Measurements from ENCODE around the gene ZBTB22.
"Not testable (repeated sequence)": the region's sequence is repeated elsewhere in the genome, so short reads cannot be mapped to it uniquely, and the experiment has no call there.

ZBTB22 gene

DNA sequence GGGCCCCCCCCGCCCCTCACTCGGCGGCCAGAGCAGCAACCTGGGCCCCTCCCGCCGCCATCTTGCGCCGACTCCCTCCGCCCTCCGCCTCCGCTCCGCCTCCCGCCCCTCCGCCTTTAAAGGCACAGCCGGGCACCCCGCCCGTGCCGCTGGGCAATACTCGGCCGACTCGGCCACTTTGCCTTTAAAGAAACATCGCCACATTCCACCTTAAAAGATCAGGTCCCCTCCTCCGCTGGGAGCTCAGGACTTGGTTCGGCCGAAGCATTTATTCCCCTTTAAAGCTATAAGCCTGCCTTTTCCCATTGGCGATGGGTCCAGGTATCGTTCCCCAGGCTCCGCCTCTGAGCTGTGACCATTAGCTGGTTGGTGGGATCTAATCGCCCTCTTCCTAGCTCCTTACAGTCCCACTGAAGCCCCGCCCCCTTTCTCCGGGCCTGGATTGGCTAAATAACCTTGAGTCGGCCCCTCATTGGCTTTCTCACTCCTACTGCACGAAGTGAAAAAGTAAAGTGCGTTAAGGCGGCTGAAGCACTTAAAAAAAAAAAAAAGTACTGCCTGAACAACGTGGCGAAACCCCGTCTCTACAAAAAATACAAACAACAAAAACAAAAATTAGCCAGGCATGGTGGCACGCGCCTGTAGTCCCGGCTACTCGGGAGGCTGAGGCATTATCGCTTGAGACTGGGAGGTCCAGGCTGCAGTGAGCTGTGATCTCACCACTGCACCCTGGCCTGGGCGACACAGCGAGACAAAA, at the start of gene ZBTB22:
Gene ZBTB22, minus strand, starts transcription at position 76 of the 757 bp plus-strand sequence. CDS start 828 bp downstream, outside the sequence.
- H3K27me3 ChIP-seq (ENCODE audit: control insufficient read depth in 5 of 5, insufficient read depth in 4 of 5, low read length in 5 of 5): no peaks in the 10 kb centered on the region
- peak within 1 kb of the TSS in 4 of 5 donors; percentile 34 to 69 (median 56) for H3K9ac ChIP-seq (ENCODE audit: low read length in 5 of 5)
- H3K4me1 ChIP-seq (ENCODE audit: control insufficient read depth in 5 of 5, insufficient read depth in 5 of 5, low read length in 5 of 5): peaks cover 17 to 78% (median 72%) of the 10 kb centered on the region in 5 donors
- H3K36me3 ChIP-seq (ENCODE audit: control insufficient read depth in 5 of 5, insufficient read depth in 5 of 5, low read length in 5 of 5): peaks cover 0 to 34% (median 30%) of the 10 kb centered on the region in 5 donors
- peak within 1 kb of the TSS; percentile 72 to 95 (median 85) for H3K4me3 ChIP-seq (ENCODE audit: low read depth in 1 of 5, low read length in 5 of 5)
- H3K9me3 ChIP-seq (ENCODE audit: control insufficient read depth in 5 of 5, low read length in 5 of 5): no peaks in the 10 kb centered on the region
- peak within 1 kb of the TSS; percentile 96 for H3K27ac ChIP-seq (ENCODE audit: low read depth, low read length)

GRCh38 chr6:33367009-33367714, 49.6 kb upstream of the ZBTB22 start:
- no peaks in the 10 kb centered on the region for H3K36me3 ChIP-seq (ENCODE audit: control insufficient read depth in 5 of 5, insufficient read depth in 5 of 5, low read length in 5 of 5)
- H3K4me3 ChIP-seq (ENCODE audit: low read depth in 1 of 5, low read length in 5 of 5): no peak overlapping the region
- H3K27ac ChIP-seq (ENCODE audit: low read depth, low read length): no peak overlapping the region
- H3K9ac ChIP-seq (ENCODE audit: low read length in 5 of 5): no peak overlapping the region
- no peaks in the 10 kb centered on the region for H3K9me3 ChIP-seq (ENCODE audit: control insufficient read depth in 5 of 5, low read length in 5 of 5)
- no peaks in the 10 kb centered on the region for H3K4me1 ChIP-seq (ENCODE audit: control insufficient read depth in 5 of 5, insufficient read depth in 5 of 5, low read length in 5 of 5)
- H3K27me3 ChIP-seq (ENCODE audit: control insufficient read depth in 5 of 5, insufficient read depth in 4 of 5, low read length in 5 of 5): no peaks in the 10 kb centered on the region

DNA sequence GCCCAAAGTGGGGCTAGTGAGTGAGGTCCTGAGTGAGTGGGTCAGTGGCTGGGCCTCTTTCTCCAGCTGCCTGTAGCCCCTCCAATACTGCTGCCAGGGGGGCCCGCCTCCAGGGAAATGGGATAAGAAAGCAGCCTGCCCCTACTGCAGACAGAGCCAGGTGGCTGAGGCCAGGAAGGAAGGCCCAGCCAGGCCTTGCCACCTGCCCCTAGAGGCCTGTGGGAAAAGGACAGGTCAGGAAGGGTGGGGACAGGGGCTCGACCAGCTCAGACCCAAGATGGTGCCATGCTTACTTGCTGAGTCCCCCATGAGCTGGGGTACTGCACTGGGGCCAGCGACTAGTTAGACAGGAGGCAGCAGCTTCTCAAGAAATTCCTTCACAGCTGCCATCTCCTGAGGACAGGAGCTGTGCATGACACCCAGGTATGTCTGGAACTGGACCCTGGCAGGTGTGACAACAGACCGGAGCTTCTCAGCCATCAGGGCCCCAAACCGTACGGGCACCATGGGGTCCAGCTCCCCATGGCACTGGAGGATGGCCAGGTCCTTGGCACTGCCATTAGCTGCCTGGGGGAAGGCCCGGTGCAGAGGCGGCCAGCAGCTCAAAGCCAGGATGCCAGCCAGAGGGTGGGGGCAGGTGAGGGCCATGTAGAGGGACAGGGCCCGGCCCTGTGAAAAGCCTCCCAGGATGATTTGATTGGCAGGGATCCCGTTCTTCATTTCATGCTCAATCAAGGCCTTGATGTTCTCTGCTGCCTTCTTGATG, 47.8 kb upstream of the ZBTB22 start:
- H3K27me3 ChIP-seq (ENCODE audit: control insufficient read depth in 5 of 5, insufficient read depth in 4 of 5, low read length in 5 of 5); H3K9me3 ChIP-seq (ENCODE audit: control insufficient read depth in 5 of 5, low read length in 5 of 5); H3K4me3 ChIP-seq (ENCODE audit: low read depth in 1 of 5, low read length in 5 of 5); H3K4me1 ChIP-seq (ENCODE audit: control insufficient read depth in 5 of 5, insufficient read depth in 5 of 5, low read length in 5 of 5); H3K9ac ChIP-seq (ENCODE audit: low read length in 5 of 5); H3K27ac ChIP-seq (ENCODE audit: low read depth, low read length); H3K36me3 ChIP-seq (ENCODE audit: control insufficient read depth in 5 of 5, insufficient read depth in 5 of 5, low read length in 5 of 5): not testable (repeated sequence)

- H3K9me3 ChIP-seq (ENCODE audit: control insufficient read depth in 5 of 5, low read length in 5 of 5); H3K4me3 ChIP-seq (ENCODE audit: low read depth in 1 of 5, low read length in 5 of 5); H3K27me3 ChIP-seq (ENCODE audit: control insufficient read depth in 5 of 5, insufficient read depth in 4 of 5, low read length in 5 of 5); H3K36me3 ChIP-seq (ENCODE audit: control insufficient read depth in 5 of 5, insufficient read depth in 5 of 5, low read length in 5 of 5); H3K4me1 ChIP-seq (ENCODE audit: control insufficient read depth in 5 of 5, insufficient read depth in 5 of 5, low read length in 5 of 5); H3K27ac ChIP-seq (ENCODE audit: low read depth, low read length); H3K9ac ChIP-seq (ENCODE audit: low read length in 5 of 5): not testable (repeated sequence)
Observed at GRCh38 chr6:33364475-33365205, 47.1 kb upstream of the ZBTB22 start.

DNA sequence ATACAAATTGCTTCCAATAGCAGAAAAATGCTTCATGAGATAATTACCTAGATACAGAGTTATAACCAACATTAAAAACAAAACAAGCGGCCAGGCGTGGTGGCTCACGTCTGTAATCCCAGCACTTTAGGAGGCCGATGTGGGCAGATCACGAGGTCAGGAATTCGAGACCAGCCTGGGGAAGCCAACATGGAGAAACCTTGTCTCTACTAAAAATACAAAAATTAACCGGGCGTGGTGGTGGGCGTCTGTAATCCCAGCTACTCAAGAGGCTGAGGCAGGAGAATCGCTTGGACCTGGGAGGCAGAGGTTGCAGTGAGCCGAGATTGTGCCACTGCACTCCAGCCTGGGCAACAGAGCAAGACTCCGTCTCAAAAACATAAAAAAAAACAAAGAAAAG, 45.9 kb upstream of the ZBTB22 start:
- not testable (repeated sequence) for H3K27me3 ChIP-seq (ENCODE audit: control insufficient read depth in 5 of 5, insufficient read depth in 4 of 5, low read length in 5 of 5); H3K4me3 ChIP-seq (ENCODE audit: low read depth in 1 of 5, low read length in 5 of 5); H3K9me3 ChIP-seq (ENCODE audit: control insufficient read depth in 5 of 5, low read length in 5 of 5); H3K36me3 ChIP-seq (ENCODE audit: control insufficient read depth in 5 of 5, insufficient read depth in 5 of 5, low read length in 5 of 5); H3K9ac ChIP-seq (ENCODE audit: low read length in 5 of 5); H3K27ac ChIP-seq (ENCODE audit: low read depth, low read length); H3K4me1 ChIP-seq (ENCODE audit: control insufficient read depth in 5 of 5, insufficient read depth in 5 of 5, low read length in 5 of 5)

DNA sequence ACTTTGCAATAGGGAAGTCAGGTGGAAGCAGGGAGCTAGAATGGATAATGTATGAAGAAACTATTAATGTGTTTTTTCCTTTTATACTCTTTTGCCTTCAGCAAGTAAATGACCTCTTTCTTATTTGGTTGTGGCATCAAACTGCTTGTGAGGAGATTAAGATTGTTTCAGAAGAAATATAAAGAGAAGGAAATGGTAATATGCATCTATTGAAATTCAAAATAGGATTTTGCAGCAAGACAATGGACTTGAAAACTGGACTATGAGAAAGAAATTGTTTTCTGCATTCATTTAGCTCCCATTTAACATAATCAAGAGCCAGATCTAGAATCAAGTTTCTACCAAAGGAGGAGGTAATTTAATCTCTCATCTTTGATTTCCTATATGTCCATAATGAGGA, 41.8 kb upstream of the ZBTB22 start:
- no peaks in the 10 kb centered on the region for H3K4me1 ChIP-seq (ENCODE audit: control insufficient read depth in 5 of 5, insufficient read depth in 5 of 5, low read length in 5 of 5)
- H3K9me3 ChIP-seq (ENCODE audit: control insufficient read depth in 5 of 5, low read length in 5 of 5): no peaks in the 10 kb centered on the region
- H3K36me3 ChIP-seq (ENCODE audit: control insufficient read depth in 5 of 5, insufficient read depth in 5 of 5, low read length in 5 of 5): no peaks in the 10 kb centered on the region
- H3K4me3 ChIP-seq (ENCODE audit: low read depth in 1 of 5, low read length in 5 of 5): no peak overlapping the region
- H3K27me3 ChIP-seq (ENCODE audit: control insufficient read depth in 5 of 5, insufficient read depth in 4 of 5, low read length in 5 of 5): peaks cover 0 to 5% (median 0%) of the 10 kb centered on the region in 5 donors
- no peak overlapping the region for H3K27ac ChIP-seq (ENCODE audit: low read depth, low read length)
- no peak overlapping the region for H3K9ac ChIP-seq (ENCODE audit: low read length in 5 of 5)

DNA sequence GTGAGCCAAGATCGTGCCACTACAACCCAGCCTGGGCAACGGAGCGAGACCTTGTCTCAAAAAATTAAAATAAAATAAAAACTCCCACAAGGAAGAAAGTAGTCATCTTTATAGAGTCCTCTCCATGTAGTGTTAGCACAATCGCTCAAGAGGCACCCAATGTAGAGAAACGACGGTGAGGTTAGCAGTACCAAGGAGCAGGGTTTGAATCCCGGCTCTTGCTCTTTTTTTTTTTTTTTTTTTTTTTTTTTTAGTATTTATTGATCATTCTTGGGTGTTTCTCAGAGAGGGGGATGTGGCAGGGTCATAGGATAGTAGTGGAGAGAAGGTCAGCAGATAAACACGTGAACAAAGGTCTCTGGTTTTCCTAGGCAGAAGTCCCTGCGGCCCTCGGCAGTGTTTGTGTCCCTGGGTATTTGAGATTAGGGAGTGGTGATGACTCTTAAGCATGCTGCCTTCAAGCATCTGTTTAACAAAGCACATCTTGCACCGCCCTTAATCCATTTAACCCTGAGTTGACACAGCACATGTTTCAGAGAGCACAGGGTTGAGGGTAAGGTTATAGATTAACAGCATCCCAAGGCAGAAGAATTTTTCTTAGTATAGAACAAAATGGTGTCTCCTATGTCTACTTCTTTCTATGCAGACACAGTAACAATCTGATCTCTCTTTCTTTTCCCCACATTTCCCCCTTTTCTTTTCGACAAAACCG, 39.8 kb upstream of the ZBTB22 start:
- not testable (repeated sequence) for H3K9me3 ChIP-seq (ENCODE audit: control insufficient read depth in 5 of 5, low read length in 5 of 5); H3K4me1 ChIP-seq (ENCODE audit: control insufficient read depth in 5 of 5, insufficient read depth in 5 of 5, low read length in 5 of 5); H3K27ac ChIP-seq (ENCODE audit: low read depth, low read length)

DNA sequence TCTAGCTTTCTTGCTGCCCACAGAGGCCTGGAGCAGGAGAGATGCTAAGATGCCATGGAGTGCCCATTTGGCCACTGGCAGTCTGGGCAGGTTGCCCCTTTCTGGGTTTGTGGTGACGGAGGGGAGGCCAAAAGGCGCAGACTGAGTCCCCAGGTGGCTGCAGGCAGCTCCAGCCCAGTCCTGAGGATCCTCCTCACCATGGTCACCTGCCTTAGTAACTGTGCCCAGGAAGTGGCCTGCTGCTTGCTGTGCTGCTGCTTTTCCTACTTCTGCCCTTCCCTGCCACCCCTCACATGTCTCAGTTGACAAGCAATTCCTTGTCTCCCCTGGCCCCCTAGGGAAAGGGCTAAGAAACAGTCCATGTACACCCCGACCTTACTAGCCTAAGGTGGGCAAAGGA, 38.8 kb upstream of the ZBTB22 start:
- no peak overlapping the region for H3K27ac ChIP-seq (ENCODE audit: low read depth, low read length)

More for the DNA sequence above, 39.8 kb upstream of the ZBTB22 start:
- not testable (repeated sequence) for H3K27me3 ChIP-seq (ENCODE audit: control insufficient read depth in 5 of 5, insufficient read depth in 4 of 5, low read length in 5 of 5); H3K36me3 ChIP-seq (ENCODE audit: control insufficient read depth in 5 of 5, insufficient read depth in 5 of 5, low read length in 5 of 5); H3K4me3 ChIP-seq (ENCODE audit: low read depth in 1 of 5, low read length in 5 of 5); H3K9ac ChIP-seq (ENCODE audit: low read length in 5 of 5)

DNA sequence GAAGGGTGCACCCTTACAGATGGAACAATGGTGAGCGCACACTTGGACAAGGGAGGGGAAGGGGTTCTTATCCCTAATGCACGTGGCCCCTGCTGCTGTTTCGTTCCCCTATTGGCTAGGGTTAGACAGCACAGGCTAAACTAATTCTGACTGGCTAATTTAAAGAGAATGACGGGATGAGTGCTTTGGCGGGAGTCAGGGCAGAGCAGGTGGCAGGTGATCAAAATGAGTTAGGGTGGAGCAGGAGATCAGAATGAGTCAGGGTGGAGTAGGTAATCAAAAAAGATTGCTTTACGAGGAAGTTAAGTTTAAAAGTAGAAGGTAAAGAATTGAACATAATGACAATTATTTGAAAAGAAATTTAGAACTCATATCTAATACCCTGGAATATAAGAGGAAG, 38.3 kb upstream of the ZBTB22 start:
- not testable (repeated sequence) for H3K9ac ChIP-seq (ENCODE audit: low read length in 5 of 5); H3K27me3 ChIP-seq (ENCODE audit: control insufficient read depth in 5 of 5, insufficient read depth in 4 of 5, low read length in 5 of 5); H3K9me3 ChIP-seq (ENCODE audit: control insufficient read depth in 5 of 5, low read length in 5 of 5); H3K36me3 ChIP-seq (ENCODE audit: control insufficient read depth in 5 of 5, insufficient read depth in 5 of 5, low read length in 5 of 5); H3K27ac ChIP-seq (ENCODE audit: low read depth, low read length); H3K4me3 ChIP-seq (ENCODE audit: low read depth in 1 of 5, low read length in 5 of 5); H3K4me1 ChIP-seq (ENCODE audit: control insufficient read depth in 5 of 5, insufficient read depth in 5 of 5, low read length in 5 of 5)

More for the DNA sequence above, 38.8 kb upstream of the ZBTB22 start:
- H3K4me1 ChIP-seq (ENCODE audit: control insufficient read depth in 5 of 5, insufficient read depth in 5 of 5, low read length in 5 of 5): no peaks in the 10 kb centered on the region
- peaks cover 0 to 5% (median 0%) of the 10 kb centered on the region in 5 donors for H3K27me3 ChIP-seq (ENCODE audit: control insufficient read depth in 5 of 5, insufficient read depth in 4 of 5, low read length in 5 of 5)
- no peak overlapping the region for H3K4me3 ChIP-seq (ENCODE audit: low read depth in 1 of 5, low read length in 5 of 5)
- no peaks in the 10 kb centered on the region for H3K9me3 ChIP-seq (ENCODE audit: control insufficient read depth in 5 of 5, low read length in 5 of 5)
- H3K36me3 ChIP-seq (ENCODE audit: control insufficient read depth in 5 of 5, insufficient read depth in 5 of 5, low read length in 5 of 5): no peaks in the 10 kb centered on the region
- no peak overlapping the region for H3K9ac ChIP-seq (ENCODE audit: low read length in 5 of 5)

All from subcutaneous abdominal adipose tissue (tissue), 5 donors.